Activated naive CD4-positive, alpha-beta T cell treated with anti-CD3 and anti-CD28 coated beads, Interleukin-2, amount 50 U/mL, for 16 hours (primary cell): ENCODE measurements around the gene BRAT1.
A peak's percentile ranks its signal among the peaks of the same experiment; 100 is the strongest.
"Not testable (repeated sequence)": the region's sequence is repeated elsewhere in the genome, so short reads cannot be mapped to it uniquely, and the experiment has no call there.

Experiments used
- DNase-seq: peaks from one replicate; pipeline ENCODE4 v3.0.0-alpha.2; 2020

The BRAT1 gene

GRCh38 chr7:2555121-2556052 lies at the start of gene BRAT1:
Gene BRAT1, minus strand, starts transcription at chr7:2555524. Its CDS starts 1,093 bp downstream, at chr7:2554431.
- peak; percentile 95 for DNase-seq

GRCh38 chr7:2604608-2605174 lies 49.4 kb upstream of the BRAT1 start:
- DNase-seq: no peak

GRCh38 chr7:2603044-2603965 lies 48.0 kb upstream of the BRAT1 start:
- no peak for DNase-seq

GRCh38 chr7:2602406-2603043 lies 47.2 kb upstream of the BRAT1 start:
- DNase-seq: no peak

- DNase-seq: no peak
Observed at GRCh38 chr7:2601907-2602306, 46.6 kb upstream of the BRAT1 start.

- DNase-seq: no peak
Observed at GRCh38 chr7:2601065-2601464, 45.7 kb upstream of the BRAT1 start.

- no peak for DNase-seq
Observed at GRCh38 chr7:2598154-2598823, 43.0 kb upstream of the BRAT1 start.

GRCh38 chr7:2597273-2597640 lies 41.9 kb upstream of the BRAT1 start:
- no peak for DNase-seq

- DNase-seq: no peak
Observed at GRCh38 chr7:2596464-2597272, 41.3 kb upstream of the BRAT1 start.

GRCh38 chr7:2595258-2595860 lies 40.0 kb upstream of the BRAT1 start:
- DNase-seq: no peak

- DNase-seq: no peak
Observed at GRCh38 chr7:2594599-2594998, 39.3 kb upstream of the BRAT1 start.

- DNase-seq: no peak
Observed at GRCh38 chr7:2593036-2593727, 37.9 kb upstream of the BRAT1 start.

- no peak for DNase-seq
Observed at GRCh38 chr7:2592375-2592865, 37.1 kb upstream of the BRAT1 start.

GRCh38 chr7:2589941-2590340 lies 34.6 kb upstream of the BRAT1 start:
- not testable (repeated sequence) for DNase-seq

GRCh38 chr7:2589341-2589740 lies 34.0 kb upstream of the BRAT1 start:
- DNase-seq: no peak

GRCh38 chr7:2587778-2588177 lies 32.5 kb upstream of the BRAT1 start:
- no peak for DNase-seq

GRCh38 chr7:2587134-2587533 lies 31.8 kb upstream of the BRAT1 start:
- no peak for DNase-seq

GRCh38 chr7:2586326-2587020 lies 31.1 kb upstream of the BRAT1 start:
- no peak for DNase-seq

GRCh38 chr7:2585446-2585845 lies 30.1 kb upstream of the BRAT1 start:
- DNase-seq: no peak
